ENCODE data around the gene KIAA0930.
A peak's percentile ranks its signal among the peaks of the same experiment; 100 is the strongest.

The KIAA0930 gene

GRCh38 chr22:45212992-45213751, 27.5 kb downstream of the KIAA0930 start:
- no peak for DNase-seq

GRCh38 chr22:45212306-45212709, 28.4 kb downstream of the KIAA0930 start:
- DNase-seq: no peak

- no peak for DNase-seq
Observed at GRCh38 chr22:45211848-45212247, 28.8 kb downstream of the KIAA0930 start.

- DNase-seq: no peak
Observed at GRCh38 chr22:45211435-45211834, 29.3 kb downstream of the KIAA0930 start.

GRCh38 chr22:45210991-45211390, 29.7 kb downstream of the KIAA0930 start:
- no peak for DNase-seq

- DNase-seq: no peak
Observed at GRCh38 chr22:45210577-45210976, 30.1 kb downstream of the KIAA0930 start.

GRCh38 chr22:45210174-45210573, 30.5 kb downstream of the KIAA0930 start:
- no peak for DNase-seq

- peak; percentile 25 for DNase-seq
Observed at GRCh38 chr22:45208993-45209838, 31.5 kb downstream of the KIAA0930 start.

GRCh38 chr22:45208696-45208992, 32.0 kb downstream of the KIAA0930 start:
- DNase-seq: no peak

GRCh38 chr22:45207981-45208664, 32.6 kb downstream of the KIAA0930 start:
- no peak for DNase-seq

GRCh38 chr22:45207533-45207932, 33.2 kb downstream of the KIAA0930 start:
- no peak for DNase-seq

GRCh38 chr22:45206233-45206632, 34.5 kb downstream of the KIAA0930 start:
- no peak for DNase-seq

- no peak for DNase-seq
Observed at GRCh38 chr22:45205276-45205925, 35.3 kb downstream of the KIAA0930 start.

- no peak for DNase-seq
Observed at GRCh38 chr22:45204819-45205218, 35.9 kb downstream of the KIAA0930 start.

GRCh38 chr22:45204241-45204640, 36.5 kb downstream of the KIAA0930 start:
- no peak for DNase-seq

- DNase-seq: no peak
Observed at GRCh38 chr22:45203150-45203951, 37.3 kb downstream of the KIAA0930 start.

- no peak for DNase-seq
Observed at GRCh38 chr22:45202333-45203149, 38.2 kb downstream of the KIAA0930 start.

- no peak for DNase-seq
Observed at GRCh38 chr22:45201678-45202332, 38.9 kb downstream of the KIAA0930 start.

GRCh38 chr22:45200860-45201511, 39.7 kb downstream of the KIAA0930 start:
- no peak for DNase-seq

GRCh38 chr22:45200230-45200629, 40.5 kb downstream of the KIAA0930 start:
- DNase-seq: no peak
